RPMI8226 (cell line): ENCODE results near the gene PRRT2.
"Not testable (repeated sequence)": the region's sequence is repeated elsewhere in the genome, so short reads cannot be mapped to it uniquely, and the experiment has no call there.

Experiments used
- DNase-seq: peaks from one replicate; pipeline ENCODE4 v3.0.0-alpha.2; 2015

Gene PRRT2

GRCh38 chr16:29812754-29813643 is 1.0 kb downstream of the PRRT2 start:
- DNase-seq = no peak

GRCh38 chr16:29813644-29814562 is 1.9 kb downstream of the PRRT2 start:
- DNase-seq = no peak

- no peak for DNase-seq
Observed at GRCh38 chr16:29814592-29814991, 2.6 kb downstream of the PRRT2 start.

GRCh38 chr16:29815032-29815721 is 3.2 kb downstream of the PRRT2 start:
- DNase-seq = peak; percentile 66

- DNase-seq = peak; percentile 100
Observed at GRCh38 chr16:29815793-29816693, 4.0 kb downstream of the PRRT2 start, which contains the start of gene PAGR1. PAGR1 (plus strand) TSS chr16:29816152; CDS start chr16:29816526, 374 bp downstream.

GRCh38 chr16:29816694-29817441 is 4.9 kb downstream of the PRRT2 start:
- DNase-seq = peak; percentile 85

- DNase-seq = no peak
Observed at GRCh38 chr16:29818082-29818481, 6.1 kb downstream of the PRRT2 start.

GRCh38 chr16:29819506-29819905 is 7.5 kb downstream of the PRRT2 start:
- no peak for DNase-seq

GRCh38 chr16:29820271-29820701 is 8.3 kb downstream of the PRRT2 start, which contains the start of gene MVP:
MVP (plus strand) TSS chr16:29820462; CDS start chr16:29830550, 10,088 bp downstream.
- DNase-seq = peak; percentile 88

GRCh38 chr16:29820730-29821642 is 9.0 kb downstream of the PRRT2 start:
- DNase-seq = peak; percentile 67

GRCh38 chr16:29821643-29822115 is 9.7 kb downstream of the PRRT2 start:
- no peak for DNase-seq

- no peak for DNase-seq
Observed at GRCh38 chr16:29824589-29825144, 12.7 kb downstream of the PRRT2 start.

- peak; percentile 54 for DNase-seq
Observed at GRCh38 chr16:29825145-29826044, 13.4 kb downstream of the PRRT2 start.

GRCh38 chr16:29826342-29826695 is 14.3 kb downstream of the PRRT2 start:
- DNase-seq = no peak

- no peak for DNase-seq
Observed at GRCh38 chr16:29830774-29831173, 18.8 kb downstream of the PRRT2 start.

GRCh38 chr16:29831490-29831889 is 19.5 kb downstream of the PRRT2 start:
- DNase-seq = no peak

- DNase-seq = not testable (repeated sequence)
Observed at GRCh38 chr16:29833219-29833618, 21.2 kb downstream of the PRRT2 start.

- DNase-seq = no peak
Observed at GRCh38 chr16:29834079-29834478, 22.1 kb downstream of the PRRT2 start.
